Measurements from ENCODE around the gene LCN6. TPM values are rescaled to one million over a fixed set of nuclear protein-coding genes. Genes with fewer than 3 reads are reported as not detected.
"Not testable (repeated sequence)": the region's sequence is repeated elsewhere in the genome, so short reads cannot be mapped to it uniquely, and the experiment has no call there.

LCN6 gene
- total RNA-seq, 4 donors from 2014 or later = 6.3 to 7.3 TPM; not detected in 2

GRCh38 chr9:136773386-136774044 is 25.2 kb upstream of the LCN6 start:
- intact Hi-C loops (cut with DNase I; ENCODE audit: low total_unique reads) = no loop called here

GRCh38 chr9:136771907-136772415 is 23.6 kb upstream of the LCN6 start:
- TF ChIP-seq, protein P1, sequence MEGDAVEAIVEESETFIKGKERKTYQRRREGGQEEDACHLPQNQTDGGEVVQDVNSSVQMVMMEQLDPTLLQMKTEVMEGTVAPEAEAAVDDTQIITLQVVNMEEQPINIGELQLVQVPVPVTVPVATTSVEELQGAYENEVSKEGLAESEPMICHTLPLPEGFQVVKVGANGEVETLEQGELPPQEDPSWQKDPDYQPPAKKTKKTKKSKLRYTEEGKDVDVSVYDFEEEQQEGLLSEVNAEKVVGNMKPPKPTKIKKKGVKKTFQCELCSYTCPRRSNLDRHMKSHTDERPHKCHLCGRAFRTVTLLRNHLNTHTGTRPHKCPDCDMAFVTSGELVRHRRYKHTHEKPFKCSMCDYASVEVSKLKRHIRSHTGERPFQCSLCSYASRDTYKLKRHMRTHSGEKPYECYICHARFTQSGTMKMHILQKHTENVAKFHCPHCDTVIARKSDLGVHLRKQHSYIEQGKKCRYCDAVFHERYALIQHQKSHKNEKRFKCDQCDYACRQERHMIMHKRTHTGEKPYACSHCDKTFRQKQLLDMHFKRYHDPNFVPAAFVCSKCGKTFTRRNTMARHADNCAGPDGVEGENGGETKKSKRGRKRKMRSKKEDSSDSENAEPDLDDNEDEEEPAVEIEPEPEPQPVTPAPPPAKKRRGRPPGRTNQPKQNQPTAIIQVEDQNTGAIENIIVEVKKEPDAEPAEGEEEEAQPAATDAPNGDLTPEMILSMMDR (IDR thresholded peaks at IDR 0.05) = no peak
- no peak for TF ChIP-seq POLR2A (IDR thresholded peaks at IDR 0.05)
- DNase-seq (ENCODE audit: low spot score in 2 of 2) = no peak
- WGBS, 2 donors = 61 to 65% methylated on average over 3 of the region's 3 CpGs
- intact Hi-C loops (cut with DNase I; ENCODE audit: low total_unique reads) = no loop called here
- H3K4me3 ChIP-seq (ENCODE audit: low read depth, poor library complexity, severe bottlenecking) = no peak overlapping the region

More at GRCh38 chr9:136773386-136774044, 25.2 kb upstream of the LCN6 start:
- 77 to 88% methylated on average over 7 of the region's 7 CpGs for WGBS, 2 donors
- DNase-seq (ENCODE audit: low spot score in 2 of 2) = no peak
- no peak for TF ChIP-seq POLR2A (IDR thresholded peaks at IDR 0.05)
- TF ChIP-seq, protein P1 (IDR thresholded peaks at IDR 0.05) = no peak
- no peak overlapping the region for H3K4me3 ChIP-seq (ENCODE audit: low read depth, poor library complexity, severe bottlenecking)

DNA sequence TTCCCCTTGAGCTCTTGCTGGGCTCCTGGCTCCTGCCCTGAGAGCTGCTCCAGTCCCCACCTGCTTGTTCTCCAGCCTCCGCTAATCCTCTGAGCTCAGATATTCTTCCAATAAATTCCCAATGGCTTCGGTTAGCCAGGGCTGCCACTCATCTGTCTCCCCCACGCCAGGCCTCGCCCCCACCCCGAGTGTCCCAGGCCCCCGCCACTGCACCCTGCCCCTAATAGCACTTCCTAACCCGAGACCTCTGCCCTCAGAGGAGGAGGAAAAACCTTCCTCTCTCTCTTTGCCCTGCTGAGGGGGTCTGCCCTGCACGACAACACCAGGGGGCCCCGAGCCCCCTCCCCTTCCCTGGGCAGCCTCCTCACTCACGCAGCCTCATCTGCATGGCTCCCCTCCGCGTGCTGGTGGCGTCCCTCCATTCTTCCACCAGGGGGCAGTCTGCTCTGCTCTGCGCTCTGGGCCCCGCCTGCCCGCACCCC is 21.4 kb upstream of the LCN6 start:
- intact Hi-C loops (cut with DNase I; ENCODE audit: low total_unique reads) = no loop called here
- H3K4me3 ChIP-seq (ENCODE audit: low read depth, poor library complexity, severe bottlenecking) = no peak overlapping the region
- DNase-seq (ENCODE audit: low spot score in 2 of 2) = no peak
- WGBS, 2 donors = 15 to 21% methylated on average over 13 to 16 of the region's 16 CpGs
- TF ChIP-seq, protein P1 (IDR thresholded peaks at IDR 0.05) = no peak
- TF ChIP-seq POLR2A (IDR thresholded peaks at IDR 0.05) = no peak

- intact Hi-C loops (cut with DNase I; ENCODE audit: low total_unique reads); DNase-seq (ENCODE audit: low spot score in 2 of 2); H3K4me3 ChIP-seq (ENCODE audit: low read depth, poor library complexity, severe bottlenecking): not testable (repeated sequence)
- 33 to 44% methylated on average over 18 of the region's 18 CpGs for WGBS, 2 donors
These were observed 18.2 kb upstream of the LCN6 start for GRCh38 chr9:136766410-136767120.

GRCh38 chr9:136765745-136766409 is 17.6 kb upstream of the LCN6 start:
- intact Hi-C loops (cut with DNase I; ENCODE audit: low total_unique reads); H3K4me3 ChIP-seq (ENCODE audit: low read depth, poor library complexity, severe bottlenecking); DNase-seq (ENCODE audit: low spot score in 2 of 2): not testable (repeated sequence)
- 73 to 76% methylated on average over 14 of the region's 14 CpGs for WGBS, 2 donors

- no peak overlapping the region for H3K4me3 ChIP-seq (ENCODE audit: low read depth, poor library complexity, severe bottlenecking)
- no peak for DNase-seq (ENCODE audit: low spot score in 2 of 2)
- TF ChIP-seq, protein P1 (IDR thresholded peaks at IDR 0.05) = no peak
- no peak for TF ChIP-seq POLR2A (IDR thresholded peaks at IDR 0.05)
- intact Hi-C loops (cut with DNase I; ENCODE audit: low total_unique reads) = no loop called here
- WGBS, 2 donors = 87 to 88% methylated on average over 11 to 14 of the region's 14 CpGs
These were observed 16.7 kb upstream of the LCN6 start for GRCh38 chr9:136765041-136765440.
